HEK293T (cell line): ENCODE results near the gene DNAJC5.

Experiments
- BHLHE40 ChIP-seq: fragments of 450-650 bp; IDR thresholded peaks from 2 replicates; pipeline ENCODE4 v1.6.1; 2016; ENCODE audit warnings: mild to moderate bottlenecking, moderate library complexity, borderline replicate concordance
- CTBP1 ChIP-seq: fragments of 450-650 bp; IDR thresholded peaks from 2 replicates; pipeline ENCODE4 v1.6.1; 2016; ENCODE audit warnings: borderline replicate concordance
- FOXA1 ChIP-seq: fragments of 450-650 bp; IDR thresholded peaks from 2 replicates; pipeline ENCODE4 v1.6.1; 2016; ENCODE audit warnings: mild to moderate bottlenecking
- FOXK2 ChIP-seq: fragments of 450-650 bp; IDR thresholded peaks from 2 replicates; pipeline ENCODE4 v1.6.1; 2016; ENCODE audit warnings: mild to moderate bottlenecking
- L3MBTL2 ChIP-seq: fragments of 450-650 bp; conservative IDR thresholded peaks from 2 replicates; pipeline ENCODE4 v1.6.1; 2016; ENCODE audit warnings: mild to moderate bottlenecking

GRCh38 chr20:63886054-63886419 lies 8.9 kb upstream of the DNAJC5 start:
- TF ChIP-seq BHLHE40 = no peak
- TF ChIP-seq FOXK2 = no peak
- no peak for TF ChIP-seq L3MBTL2
- TF ChIP-seq FOXA1 = no peak
- TF ChIP-seq CTBP1 = no peak
